Prostate gland (tissue), 2 donors: ENCODE data around the gene MYO18B. TPM values are rescaled to one million over a fixed set of nuclear protein-coding genes. Genes with fewer than 3 reads are reported as not detected.

ENCODE experiments used
- DNase-seq: peaks from one replicate; pipeline ENCODE4 v3.0.0-alpha.2; 2019; ENCODE audit warnings: low spot score
- H3K27ac ChIP-seq, 2 donors: fragments of 200-600 bp; sonication (generic); 2 replicates each; pipeline ENCODE4 v1.5.1; 2017 to 2019
- H3K27me3 ChIP-seq: fragments of 200-600 bp; sonication (generic); replicated peaks from 2 replicates; pipeline ENCODE4 v1.5.1; 2019; ENCODE audit not compliant: insufficient read depth
- H3K36me3 ChIP-seq, 2 donors: fragments of 200-600 bp; sonication (generic); 1 replicate in 1 of 2; 2 replicates in 1 of 2; pipeline versions ENCODE4 v1.5.1 to v1.8.1; 2017 to 2019
- H3K4me1 ChIP-seq: fragments of 200-600 bp; sonication (generic); replicated peaks from 2 replicates; pipeline ENCODE4 v1.5.1; 2019
- H3K4me3 ChIP-seq, 2 donors: fragments of 200-600 bp; sonication (generic); 2 replicates each; pipeline ENCODE4 v1.5.1; 2017 to 2019
- H3K9me3 ChIP-seq: fragments of 200-600 bp; sonication (generic); 2 replicates; pipeline ENCODE4 v1.5.1; 2017
- POLR2A ChIP-seq: fragments of 450-650 bp; IDR thresholded peaks from one replicate; pipeline ENCODE4 v1.6.1; 2016; ENCODE audit warnings: antibody characterized with exemption, mild to moderate bottlenecking
- POLR2AphosphoS5 ChIP-seq: sonication (generic); formaldehyde crosslinking; IDR thresholded peaks from one replicate; pipeline ENCODE4 v1.6.1; 2017; ENCODE audit warnings: antibody characterized with exemption
- WGBS: methylation state at CpG from one replicate; pipeline ENCODE4 v1.1.5; 2018; 5-methylcytosine and 5-hydroxymethylcytosine counted together
- intact Hi-C: fragments of 100-400 bp; cut with DNase I; formaldehyde crosslinking; loops from one replicate; pipeline ENCODE4 v1.14.2; 2022
- total RNA-seq, 2 donors: library from RNA; depleted of rRNA; stranded (reverse); fragments of >200 nt; gene quantifications; one replicate each; pipeline ENCODE4 v1.1.0, GENCODE V29; 2016
- TF ChIP-seq, protein P1 (sequence below), 4 experiments: fragments of 200-600 bp in 2 of 4; fragments of 450-650 bp in 2 of 4; sonication (generic) in 2 of 4; IDR thresholded peaks; 1 replicate in 3 of 4; 2 replicates in 1 of 4; pipeline ENCODE4 v1.5.1; 2016 to 2019; ENCODE audit warnings: antibody characterized with exemption in 4 of 4, mild to moderate bottlenecking in 2 of 4, moderate library complexity in 2 of 4

Gene MYO18B
- total RNA-seq, 2 donors from 2014 or later, result 3.1 to 7.1 TPM

GRCh38 chr22:25729016-25729995 is 12.7 kb upstream of the MYO18B start:
- peak; percentile 46 for DNase-seq
- Histone ChIP-seq H3K27me3 (no peaks in the 10 kb centered on the region), H3K4me3 (peak overlapping the region in 1 of 2 donors; percentile 8), H3K9me3 (no peaks in the 10 kb centered on the region), H3K27ac (peak overlapping the region; percentile 68 to 77), H3K36me3 (no peaks in the 10 kb centered on the region), H3K4me1 (no peaks in the 10 kb centered on the region)
- WGBS, result 35% methylated on average over 18 of the region's 19 CpGs
- peak; percentile 67 for TF ChIP-seq POLR2AphosphoS5
- TF ChIP-seq POLR2A, result no peak
- TF ChIP-seq, protein P1, sequence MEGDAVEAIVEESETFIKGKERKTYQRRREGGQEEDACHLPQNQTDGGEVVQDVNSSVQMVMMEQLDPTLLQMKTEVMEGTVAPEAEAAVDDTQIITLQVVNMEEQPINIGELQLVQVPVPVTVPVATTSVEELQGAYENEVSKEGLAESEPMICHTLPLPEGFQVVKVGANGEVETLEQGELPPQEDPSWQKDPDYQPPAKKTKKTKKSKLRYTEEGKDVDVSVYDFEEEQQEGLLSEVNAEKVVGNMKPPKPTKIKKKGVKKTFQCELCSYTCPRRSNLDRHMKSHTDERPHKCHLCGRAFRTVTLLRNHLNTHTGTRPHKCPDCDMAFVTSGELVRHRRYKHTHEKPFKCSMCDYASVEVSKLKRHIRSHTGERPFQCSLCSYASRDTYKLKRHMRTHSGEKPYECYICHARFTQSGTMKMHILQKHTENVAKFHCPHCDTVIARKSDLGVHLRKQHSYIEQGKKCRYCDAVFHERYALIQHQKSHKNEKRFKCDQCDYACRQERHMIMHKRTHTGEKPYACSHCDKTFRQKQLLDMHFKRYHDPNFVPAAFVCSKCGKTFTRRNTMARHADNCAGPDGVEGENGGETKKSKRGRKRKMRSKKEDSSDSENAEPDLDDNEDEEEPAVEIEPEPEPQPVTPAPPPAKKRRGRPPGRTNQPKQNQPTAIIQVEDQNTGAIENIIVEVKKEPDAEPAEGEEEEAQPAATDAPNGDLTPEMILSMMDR (IDR thresholded peaks at IDR 0.05), result no peak
- intact Hi-C loops, result no loop called here

DNA sequence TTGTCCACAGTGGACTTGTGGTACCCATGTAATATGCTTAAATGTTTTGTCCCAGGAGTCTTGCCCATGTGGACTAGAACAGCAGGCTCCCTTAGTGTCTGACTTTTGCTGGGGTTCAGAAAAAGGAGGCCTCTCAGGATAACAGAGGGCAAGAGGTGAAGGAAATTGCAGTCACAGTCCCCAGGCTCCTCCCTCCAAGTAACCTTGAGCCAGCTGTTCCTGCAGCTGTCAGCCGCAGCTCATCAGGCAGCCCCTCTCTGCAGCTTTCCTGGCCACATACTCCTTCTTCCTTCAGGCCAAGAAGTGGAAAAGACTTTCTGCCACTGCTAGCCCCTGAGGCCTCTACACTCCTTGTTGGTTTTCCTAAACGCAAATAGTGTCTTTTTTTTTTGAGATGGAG is 6.3 kb upstream of the MYO18B start:
- WGBS, result 45% methylated on average over 2 of the region's 2 CpGs

GRCh38 chr22:25736378-25737011 is 5.5 kb upstream of the MYO18B start:
- DNase-seq, result no peak
- 74% methylated on average over 9 of the region's 9 CpGs for WGBS
- intact Hi-C loops, result no loop called here
- Histone ChIP-seq H3K4me3 (no peak overlapping the region), H3K9me3 (no peaks in the 10 kb centered on the region), H3K4me1 (no peaks in the 10 kb centered on the region), H3K36me3 (no peaks in the 10 kb centered on the region), H3K27me3 (no peaks in the 10 kb centered on the region), H3K27ac (no peak overlapping the region)
- TF ChIP-seq, protein P1 (IDR thresholded peaks at IDR 0.05), result no peak
- no peak for TF ChIP-seq POLR2AphosphoS5
- TF ChIP-seq POLR2A, result no peak

More for the DNA sequence above, 6.3 kb upstream of the MYO18B start:
- Histone ChIP-seq H3K27ac (no peak overlapping the region), H3K4me3 (no peak overlapping the region), H3K27me3 (no peaks in the 10 kb centered on the region), H3K36me3 (no peaks in the 10 kb centered on the region), H3K4me1 (no peaks in the 10 kb centered on the region), H3K9me3 (no peaks in the 10 kb centered on the region)
- TF ChIP-seq, protein P1 (IDR thresholded peaks at IDR 0.05), result no peak
- TF ChIP-seq POLR2AphosphoS5 (no peak), POLR2A (no peak)
- intact Hi-C loops, result no loop called here
- DNase-seq, result no peak

GRCh38 chr22:25739659-25740344 is 2.2 kb upstream of the MYO18B start:
- WGBS, result 84% methylated on average over 11 of the region's 11 CpGs
- no peaks in the 10 kb centered on the region for H3K27me3 ChIP-seq
- no peak for TF ChIP-seq POLR2AphosphoS5
- TF ChIP-seq POLR2A, result no peak
- TF ChIP-seq, protein P1 (IDR thresholded peaks at IDR 0.05), result no peak

More at GRCh38 chr22:25739659-25740344, 2.2 kb upstream of the MYO18B start:
- H3K27ac ChIP-seq, result no peak overlapping the region
- intact Hi-C loops, result no loop called here
- H3K9me3 ChIP-seq, result no peaks in the 10 kb centered on the region
- no peaks in the 10 kb centered on the region for H3K4me1 ChIP-seq
- no peak for DNase-seq
- no peak overlapping the region for H3K4me3 ChIP-seq
- no peaks in the 10 kb centered on the region for H3K36me3 ChIP-seq
